ENCODE results near the gene SECISBP2.

SECISBP2 gene

DNA sequence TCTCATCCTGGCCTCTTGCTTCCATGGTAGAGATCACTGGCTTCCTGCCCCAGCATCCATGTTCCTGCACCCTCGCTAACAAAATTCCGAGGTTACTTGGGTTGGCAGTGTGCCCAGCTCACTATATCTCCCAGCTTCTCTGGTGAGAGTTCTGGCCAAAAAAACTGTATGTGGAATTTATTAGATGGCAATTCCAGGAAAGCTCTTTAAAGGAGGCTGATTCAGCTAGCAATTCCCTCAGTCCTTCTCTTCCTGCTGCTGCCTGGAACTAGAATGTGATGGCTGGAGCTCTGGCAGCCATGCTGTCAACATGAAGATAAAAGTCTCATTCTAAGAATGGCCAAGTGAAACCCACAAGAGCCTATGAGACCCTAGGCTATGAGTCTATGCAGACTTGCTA is 88.8 kb downstream of the SECISBP2 start:
- Histone ChIP-seq H3K9me2 (replicated peaks; ENCODE audit: insufficient read depth, low read length) (no peaks in the 10 kb centered on the region), H3K36me3 (ENCODE audit: low read length) (no peaks in the 10 kb centered on the region), H3K4me2 (ENCODE audit: low read depth, low read length, poor library complexity, severe bottlenecking) (no peak overlapping the region), H3F3A (ENCODE audit: insufficient read depth) (no peaks in the 10 kb centered on the region), H2AFZ (ENCODE audit: low read depth, low read length, severe bottlenecking) (no peak overlapping the region), H4K20me1 (ENCODE audit: low read depth, low read length) (no peaks in the 10 kb centered on the region), H3K4me3 (ENCODE audit: insufficient read depth, low read length, poor library complexity, severe bottlenecking) (no peak overlapping the region), H3K27me3 (ENCODE audit: low read length) (no peaks in the 10 kb centered on the region), H3K9ac (ENCODE audit: low read length) (no peak overlapping the region), H3K27ac (ENCODE audit: low read depth, low read length) (no peak overlapping the region), H3K79me2 (ENCODE audit: insufficient read depth, low read length) (no peaks in the 10 kb centered on the region), H3K9me3 (ENCODE audit: insufficient read depth, low read length) (no peaks in the 10 kb centered on the region)
- TF ChIP-seq, protein P1, sequence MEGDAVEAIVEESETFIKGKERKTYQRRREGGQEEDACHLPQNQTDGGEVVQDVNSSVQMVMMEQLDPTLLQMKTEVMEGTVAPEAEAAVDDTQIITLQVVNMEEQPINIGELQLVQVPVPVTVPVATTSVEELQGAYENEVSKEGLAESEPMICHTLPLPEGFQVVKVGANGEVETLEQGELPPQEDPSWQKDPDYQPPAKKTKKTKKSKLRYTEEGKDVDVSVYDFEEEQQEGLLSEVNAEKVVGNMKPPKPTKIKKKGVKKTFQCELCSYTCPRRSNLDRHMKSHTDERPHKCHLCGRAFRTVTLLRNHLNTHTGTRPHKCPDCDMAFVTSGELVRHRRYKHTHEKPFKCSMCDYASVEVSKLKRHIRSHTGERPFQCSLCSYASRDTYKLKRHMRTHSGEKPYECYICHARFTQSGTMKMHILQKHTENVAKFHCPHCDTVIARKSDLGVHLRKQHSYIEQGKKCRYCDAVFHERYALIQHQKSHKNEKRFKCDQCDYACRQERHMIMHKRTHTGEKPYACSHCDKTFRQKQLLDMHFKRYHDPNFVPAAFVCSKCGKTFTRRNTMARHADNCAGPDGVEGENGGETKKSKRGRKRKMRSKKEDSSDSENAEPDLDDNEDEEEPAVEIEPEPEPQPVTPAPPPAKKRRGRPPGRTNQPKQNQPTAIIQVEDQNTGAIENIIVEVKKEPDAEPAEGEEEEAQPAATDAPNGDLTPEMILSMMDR (IDR thresholded peaks at IDR 0.05; ENCODE audit: insufficient read depth, low read length, poor library complexity, severe bottlenecking): no peak
- no peak for TF ChIP-seq EZH2phosphoT487 (conservative IDR thresholded peaks at IDR 0.05; ENCODE audit: low read length)

DNA sequence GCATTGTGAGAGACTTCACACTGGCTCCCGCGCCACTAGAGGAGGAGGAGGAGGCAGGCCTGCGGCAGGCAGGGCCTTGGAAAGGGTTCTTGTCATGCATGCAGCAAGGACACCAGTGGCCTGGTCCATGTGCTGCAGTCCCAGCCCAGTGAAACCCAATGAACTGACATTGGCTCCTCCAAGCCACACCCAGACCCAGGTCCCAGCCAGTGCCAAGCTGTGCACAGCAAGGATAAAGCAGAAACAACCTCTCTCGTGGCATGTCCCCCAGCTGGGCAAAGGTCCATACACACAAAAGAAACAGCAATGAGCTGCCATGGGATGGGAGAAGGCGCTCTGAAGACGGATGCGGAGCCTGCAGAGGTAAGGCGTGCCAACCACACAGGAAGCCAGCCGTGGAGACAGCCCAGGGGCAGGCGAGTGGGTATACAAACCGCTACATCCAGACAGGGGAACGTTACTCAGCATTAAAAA is 90.4 kb downstream of the SECISBP2 start:
- H2AFZ ChIP-seq (ENCODE audit: low read depth, low read length, severe bottlenecking): no peak overlapping the region
- no peaks in the 10 kb centered on the region for H3K9me3 ChIP-seq (ENCODE audit: insufficient read depth, low read length)
- no peak overlapping the region for H3K9ac ChIP-seq (ENCODE audit: low read length)
- H3K9me2 ChIP-seq (replicated peaks; ENCODE audit: insufficient read depth, low read length): no peaks in the 10 kb centered on the region
- no peaks in the 10 kb centered on the region for H3K79me2 ChIP-seq (ENCODE audit: insufficient read depth, low read length)
- H3K4me2 ChIP-seq (ENCODE audit: low read depth, low read length, poor library complexity, severe bottlenecking): no peak overlapping the region
- no peak overlapping the region for H3K4me3 ChIP-seq (ENCODE audit: insufficient read depth, low read length, poor library complexity, severe bottlenecking)
- H3K27me3 ChIP-seq (ENCODE audit: low read length): no peaks in the 10 kb centered on the region
- H3K27ac ChIP-seq (ENCODE audit: low read depth, low read length): no peak overlapping the region
- H3F3A ChIP-seq (ENCODE audit: insufficient read depth): no peaks in the 10 kb centered on the region
- no peaks in the 10 kb centered on the region for H4K20me1 ChIP-seq (ENCODE audit: low read depth, low read length)
- no peak for TF ChIP-seq EZH2phosphoT487 (conservative IDR thresholded peaks at IDR 0.05; ENCODE audit: low read length)
- TF ChIP-seq, protein P1 (IDR thresholded peaks at IDR 0.05; ENCODE audit: insufficient read depth, low read length, poor library complexity, severe bottlenecking): no peak
- H3K36me3 ChIP-seq (ENCODE audit: low read length): no peaks in the 10 kb centered on the region

All from SU-DHL-6 (cell line).